Measurements from ENCODE around the gene GABRG3. TPM values are rescaled to one million over a fixed set of nuclear protein-coding genes. Genes with fewer than 3 reads are reported as not detected.

The GABRG3 gene
- total and polyA plus RNA-seq, 10 of the 15 experiments (the other 5 are each of a cell fraction or from before 2014, with no cell fraction given), result 0.15 TPM; not detected in 9

- TF ChIP-seq KDM1A (IDR thresholded peaks at IDR 0.05; ENCODE audit: borderline replicate concordance) (no peak), ELK1 (IDR thresholded peaks at IDR 0.05; ENCODE audit: low read depth, low read length) (no peak), SMARCA5 (IDR thresholded peaks at IDR 0.05) (no peak), TBL1XR1 (IDR thresholded peaks at IDR 0.05; ENCODE audit: low read depth, low read length) (no peak), POLR2AphosphoS2 (IDR thresholded peaks at IDR 0.05; ENCODE audit: low read depth, low read length) (no peak)
Measured at GRCh38 chr15:27244047-27244446, 273.1 kb downstream of the GABRG3 start (continued).

GRCh38 chr15:27248251-27248650, 277.3 kb downstream of the GABRG3 start:
- Histone ChIP-seq H4K20me1 (ENCODE audit: control insufficient read depth, insufficient read depth) (no peaks in the 10 kb centered on the region), H3K4me1 (ENCODE audit: control insufficient read depth, insufficient read depth, low read length) (no peaks in the 10 kb centered on the region), H3K27ac (ENCODE audit: control insufficient read depth, insufficient read depth) (no peak overlapping the region), H2AFZ (ENCODE audit: control insufficient read depth, low read depth, low read length) (no peak overlapping the region), H3K4me2 (ENCODE audit: control insufficient read depth, insufficient read depth) (no peak overlapping the region), H3K27me3 (replicated peaks in 1 of 2; ENCODE audit: control insufficient read depth in 2 of 2, insufficient read depth in 2 of 2, low read length in 1 of 2) (no peaks in the 10 kb centered on the region), H3K4me3 (no peak overlapping the region), H3K36me3 (ENCODE audit: control insufficient read depth in 2 of 2, insufficient read depth in 2 of 2, low read length in 1 of 2) (no peaks in the 10 kb centered on the region), H3K79me2 (ENCODE audit: control insufficient read depth, insufficient read depth, low read length) (no peaks in the 10 kb centered on the region), H3K9ac (ENCODE audit: control insufficient read depth, insufficient read depth, low read length) (no peak overlapping the region), H3K9me3 (replicated peaks; ENCODE audit: control insufficient read depth, insufficient read depth, low read length) (no peaks in the 10 kb centered on the region; the same call in 2 of the 3 replicates)
- 22% methylated on average over 3 of the region's 3 CpGs for WGBS (ENCODE audit: insufficient coverage, insufficient replicate concordance, low lambda C conversion rate, missing lambda C conversion rate)
- intact Hi-C loops (cut with micrococcal nuclease; ENCODE audit: unreplicated experiment), result no loop called here
- ATAC-seq, result no peak
- no TSS peak for BruUV-seq (replicated peaks)
- POLR2A ChIA-PET, result no interaction called here
- RAD21 ChIA-PET (ENCODE audit: unreplicated experiment), result no interaction called here
- CTCF ChIA-PET, result no interaction called here
- SMC1A ChIA-PET (ENCODE audit: uncharacterized antibody, unreplicated experiment), result no interaction called here
- in situ Hi-C loops (cut with MboI), result no loop called here
- no peak for FAIRE-seq
- DNase-seq (ENCODE audit: low read depth, low spot score), result no peak
- TF ChIP-seq PKNOX1 (IDR thresholded peaks at IDR 0.05) (no peak), BCL3 (IDR thresholded peaks at IDR 0.05; ENCODE audit: borderline replicate concordance, insufficient read depth, low read depth, low read length, poor library complexity, severe bottlenecking) (no peak), MTA3 (IDR thresholded peaks at IDR 0.05; ENCODE audit: borderline replicate concordance, low read length) (no peak), TCF12 (IDR thresholded peaks at IDR 0.05; ENCODE audit: low read depth, low read length) (no peak), NFIC (IDR thresholded peaks at IDR 0.05; ENCODE audit: low read depth, low read length) (no peak), TARDBP (IDR thresholded peaks at IDR 0.05; ENCODE audit: borderline replicate concordance) (no peak), PAX5 (IDR thresholded peaks at IDR 0.05; ENCODE audit: borderline replicate concordance, low read depth, low read length) (no peak), BRCA1 (IDR thresholded peaks at IDR 0.05; ENCODE audit: low read depth, low read length) (no peak), KAT2A (conservative IDR thresholded peaks at IDR 0.05; ENCODE audit: control insufficient read depth, low read depth, low read length) (no peak), NKRF (conservative IDR thresholded peaks at IDR 0.05) (no peak)
